Colonic mucosa (tissue), 4 donors: ENCODE measurements around the gene ASTL. TPM values are rescaled to one million over a fixed set of nuclear protein-coding genes. Genes with fewer than 3 reads are reported as not detected.

Experiments used
- DNase-seq: peaks from one replicate; pipeline ENCODE4 v3.0.0-alpha.2; 2020
- H3K27ac ChIP-seq: fragments of 200-600 bp; one replicate; pipeline ENCODE4 v1.8.0; 2021
- H3K27me3 ChIP-seq: fragments of 200-600 bp; one replicate; pipeline ENCODE4 v1.8.0; 2021
- H3K36me3 ChIP-seq: fragments of 200-600 bp; one replicate; pipeline ENCODE4 v1.8.0; 2021
- H3K4me1 ChIP-seq: fragments of 200-600 bp; one replicate; pipeline ENCODE4 v1.8.0; 2021; ENCODE audit warnings: mild to moderate bottlenecking
- H3K4me3 ChIP-seq: fragments of 200-600 bp; one replicate; pipeline ENCODE4 v1.8.0; 2021
- H3K9ac ChIP-seq, 2 donors: one replicate each; pipeline ENCODE4 v1.7.0; 2013; ENCODE audit warnings: control low read depth in 2 of 2, low read depth in 2 of 2, low read length in 2 of 2
- H3K9me3 ChIP-seq: fragments of 200-600 bp; one replicate; pipeline ENCODE4 v1.8.0; 2021
- CTCF ChIP-seq: fragments of 200-600 bp; IDR thresholded peaks from one replicate; pipeline ENCODE4 v1.8.0; 2022; ENCODE audit warnings: antibody characterized with exemption, mild to moderate bottlenecking
- intact Hi-C: fragments of 100-400 bp; cut with DNase I; formaldehyde crosslinking; loops from one replicate; pipeline ENCODE4 v1.14.1; 2022
- total RNA-seq, 2 donors: library from RNA; stranded (reverse); fragmentation: NEBNext Ultra II Directional in 1 of 2; extraction: Animal tissue kit (Norgen Biotek cat#: 25700) in 1 of 2; gene quantifications; one replicate each; pipeline ENCODE4 v1.2.1, GENCODE V29; 2021
- donor health status: healthy.
- donor health status: DM: no; HTN: no; CAD: no.
- donor health status: DM: no; HTN: no; CAD: no.

Gene ASTL
- total RNA-seq, 2 donors from 2014 or later: 0.82 TPM; not detected in 1

DNA sequence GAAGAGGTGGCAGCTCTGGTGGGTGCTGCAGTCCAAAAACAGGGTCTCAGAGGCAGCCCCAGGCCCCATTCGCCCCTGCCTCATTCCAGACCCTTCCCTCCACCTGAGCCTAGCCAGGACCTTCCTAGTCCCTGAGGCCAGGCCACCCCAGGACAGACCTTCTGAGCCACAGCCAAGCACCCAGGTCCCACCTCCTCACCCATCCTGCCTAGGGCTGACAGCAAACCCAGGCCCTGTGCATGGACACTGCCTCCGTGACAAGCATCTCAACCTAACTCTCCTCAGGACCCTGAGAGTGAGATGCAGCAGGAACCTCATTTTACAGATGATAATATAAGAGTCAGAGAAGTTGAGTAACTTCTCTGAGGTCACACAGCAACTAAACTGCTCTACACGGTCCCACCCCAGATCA, 37.4 kb downstream of the ASTL start:
- Histone ChIP-seq H3K27me3 (no peaks in the 10 kb centered on the region), H3K36me3 (no peaks in the 10 kb centered on the region), H3K27ac (no peak overlapping the region), H3K4me1 (no peaks in the 10 kb centered on the region), H3K9me3 (no peaks in the 10 kb centered on the region), H3K9ac (no peak overlapping the region), H3K4me3 (no peak overlapping the region)
- intact Hi-C loops: no loop called here
- no peak for TF ChIP-seq CTCF
- no peak for DNase-seq

DNA sequence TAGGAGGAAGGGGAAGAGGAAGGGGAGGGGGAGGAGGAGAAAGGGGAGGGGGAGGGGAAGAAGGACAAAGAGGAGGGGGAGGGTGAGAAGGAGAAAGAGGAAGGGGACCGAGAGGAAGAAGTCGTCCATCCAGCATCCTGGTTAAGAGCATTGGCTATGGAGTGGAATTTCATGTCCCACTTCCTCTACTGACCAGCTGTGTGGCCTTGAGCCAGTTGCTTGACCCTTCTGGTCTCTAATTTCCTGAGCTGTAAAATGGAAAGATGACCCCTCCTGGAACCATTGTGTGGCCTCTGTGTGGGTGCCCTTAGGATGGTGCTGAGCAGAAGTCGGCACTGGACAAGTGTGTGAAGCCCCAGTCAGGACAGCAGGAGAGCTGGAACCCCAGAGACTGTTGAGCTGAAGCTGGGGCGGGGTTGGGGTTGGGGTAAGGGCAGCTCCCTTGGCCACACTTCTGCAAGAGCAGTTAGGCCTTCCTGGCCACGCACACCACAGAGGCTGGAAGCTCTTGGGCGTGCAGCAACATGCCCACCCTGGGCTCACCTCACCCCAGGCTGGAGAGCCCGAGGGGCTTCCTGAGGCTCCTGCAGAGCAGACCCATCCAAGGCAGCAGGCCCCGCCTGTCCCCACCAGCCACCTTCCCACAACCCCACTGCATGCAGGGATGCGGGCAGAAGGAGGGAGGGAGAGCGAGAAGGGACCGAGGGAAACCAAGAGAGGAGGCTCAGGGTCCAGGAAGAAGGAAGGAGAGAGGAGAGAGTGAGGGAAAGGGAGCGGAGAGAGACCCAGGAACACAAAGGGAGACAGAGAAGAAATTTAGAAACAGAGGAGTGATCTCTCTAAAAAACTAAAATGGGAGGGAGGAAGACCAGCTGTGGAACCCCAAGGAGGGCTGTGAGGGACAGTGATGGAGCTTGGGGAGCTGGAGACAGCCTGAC, 38.2 kb downstream of the ASTL start:
- Histone ChIP-seq H3K36me3 (no peaks in the 10 kb centered on the region), H3K9ac (no peak overlapping the region), H3K27ac (no peak overlapping the region), H3K9me3 (no peaks in the 10 kb centered on the region), H3K4me1 (no peaks in the 10 kb centered on the region), H3K4me3 (no peak overlapping the region), H3K27me3 (no peaks in the 10 kb centered on the region)
- intact Hi-C loops: no loop called here
- no peak for TF ChIP-seq CTCF
- peak; percentile 11 for DNase-seq

DNA sequence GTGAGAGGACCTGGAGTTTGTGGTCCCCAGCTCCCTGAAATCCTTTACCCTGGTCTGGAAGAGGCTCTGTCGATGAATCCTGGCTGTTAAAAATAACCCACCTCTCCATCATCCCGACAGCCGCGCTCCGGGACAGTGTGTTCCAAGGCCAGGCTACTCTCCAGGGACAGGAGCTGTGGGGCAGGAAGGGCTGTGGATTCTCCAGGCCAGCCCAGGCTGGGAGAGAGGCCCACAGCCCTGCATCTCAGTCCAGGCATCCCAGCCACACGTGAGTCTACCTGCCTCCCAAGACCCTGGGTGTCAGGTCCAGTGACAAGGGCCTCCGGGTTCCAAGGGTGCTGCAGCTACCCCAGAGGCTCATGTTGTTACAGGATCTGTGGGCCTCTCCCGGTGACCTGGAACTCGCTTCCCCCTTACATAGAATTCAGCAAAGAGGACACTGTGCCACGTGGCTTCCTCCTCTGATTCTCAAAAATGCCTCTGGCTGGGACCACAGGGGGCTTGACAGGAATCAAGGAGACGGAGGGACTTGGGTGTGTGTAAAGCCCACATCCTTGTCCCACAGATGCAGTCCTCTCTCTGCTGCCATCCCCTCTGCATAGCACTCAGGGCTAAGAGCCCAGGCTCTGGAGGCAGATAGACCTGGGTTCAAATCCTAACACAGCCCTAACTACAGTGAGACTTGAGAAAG, 39.3 kb downstream of the ASTL start:
- H3K27ac ChIP-seq: no peak overlapping the region
- no peaks in the 10 kb centered on the region for H3K9me3 ChIP-seq
- H3K27me3 ChIP-seq: no peaks in the 10 kb centered on the region
- intact Hi-C loops: no loop called here
- H3K9ac ChIP-seq: no peak overlapping the region
- no peak for TF ChIP-seq CTCF
- H3K36me3 ChIP-seq: no peaks in the 10 kb centered on the region
- no peaks in the 10 kb centered on the region for H3K4me1 ChIP-seq
- H3K4me3 ChIP-seq: no peak overlapping the region
- peak; percentile 11 for DNase-seq

DNA sequence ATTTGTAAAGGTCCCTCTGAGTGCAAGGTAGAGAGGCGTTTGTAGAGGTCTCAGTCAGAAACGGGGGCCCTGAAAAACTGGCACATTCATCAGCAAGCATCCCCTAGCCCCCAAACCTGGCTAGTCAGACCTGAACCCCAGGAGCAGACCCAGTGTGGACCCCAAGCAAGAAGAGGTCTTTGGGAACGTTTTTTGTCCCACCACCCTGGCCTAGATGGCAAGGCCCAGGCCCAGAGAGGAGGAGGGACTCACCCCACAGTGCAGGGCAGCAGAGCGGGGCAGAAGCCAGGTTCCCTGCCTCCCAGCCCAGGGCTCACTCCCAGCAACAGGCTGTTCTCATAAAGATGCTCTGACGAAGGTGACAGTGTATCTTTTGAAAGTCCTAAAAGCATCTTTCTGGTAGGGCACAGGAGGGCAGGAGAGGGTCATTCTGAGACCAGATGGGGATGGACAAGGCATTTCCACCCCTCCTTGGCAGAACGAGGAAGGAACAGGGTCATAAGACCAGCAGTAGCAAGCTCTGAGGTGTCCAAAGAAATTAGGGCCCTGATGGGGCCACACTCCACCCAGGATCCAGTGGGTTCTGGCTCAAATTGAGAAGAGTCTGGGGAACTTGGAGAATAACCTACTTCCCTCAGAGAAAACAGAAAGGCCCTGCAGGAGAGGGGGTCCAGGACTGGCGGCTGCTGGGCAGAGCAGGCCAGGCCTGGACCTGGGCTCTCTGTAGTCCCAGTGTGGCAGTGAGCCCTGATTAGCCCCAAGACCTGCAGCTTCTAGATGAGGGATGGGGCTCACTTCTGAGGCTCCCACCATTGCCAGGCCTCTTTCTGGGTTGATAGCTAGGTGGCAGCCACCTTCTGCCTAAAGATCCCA, 40.1 kb downstream of the ASTL start:
- peak; percentile 10 for DNase-seq
- Histone ChIP-seq H3K4me1 (no peaks in the 10 kb centered on the region), H3K27ac (no peak overlapping the region), H3K36me3 (no peaks in the 10 kb centered on the region), H3K9me3 (no peaks in the 10 kb centered on the region), H3K27me3 (no peaks in the 10 kb centered on the region), H3K9ac (no peak overlapping the region), H3K4me3 (no peak overlapping the region)
- intact Hi-C loops: no loop called here
- TF ChIP-seq CTCF: no peak

DNA sequence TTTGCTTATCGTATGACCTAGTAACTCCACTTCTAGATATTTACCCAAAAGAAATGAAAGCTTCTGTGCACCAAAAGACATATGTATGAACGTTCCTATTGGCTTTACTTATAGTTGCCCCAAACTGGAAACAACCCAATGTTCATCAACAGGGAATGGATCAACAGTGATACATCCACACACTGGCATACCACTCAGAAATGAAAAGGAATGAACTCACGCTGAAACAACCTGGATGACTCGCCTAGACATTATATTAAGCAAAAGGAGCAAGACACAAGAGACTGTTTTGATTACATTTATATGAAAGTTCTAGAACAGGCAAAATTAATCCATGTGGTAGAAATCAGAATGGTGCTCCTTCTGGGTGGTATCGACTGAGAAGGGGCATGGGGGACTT, 40.9 kb downstream of the ASTL start:
- H3K36me3 ChIP-seq: no peaks in the 10 kb centered on the region
- TF ChIP-seq CTCF: no peak
- DNase-seq: no peak
- H3K27ac ChIP-seq: no peak overlapping the region
- H3K4me3 ChIP-seq: no peak overlapping the region
- H3K27me3 ChIP-seq: no peaks in the 10 kb centered on the region
- H3K9ac ChIP-seq: no peak overlapping the region
- H3K4me1 ChIP-seq: no peaks in the 10 kb centered on the region
- intact Hi-C loops: no loop called here
- no peaks in the 10 kb centered on the region for H3K9me3 ChIP-seq
